K562 (cell line): Measurements from ENCODE around the gene TFRC. TPM values are rescaled to one million over a fixed set of nuclear protein-coding genes. Genes with fewer than 3 reads are reported as not detected.

Source experiments
- DACH1 ChIP-seq: fragments of 450-650 bp; IDR thresholded peaks from 2 replicates; pipeline ENCODE4 v1.6.1; 2018; ENCODE audit not compliant: partially characterized antibody
- FOXA1 ChIP-seq: fragments of 450-650 bp; IDR thresholded peaks from 2 replicates; pipeline ENCODE4 v1.6.1; 2016; ENCODE audit warnings: mild to moderate bottlenecking, borderline replicate concordance
- JUN ChIP-seq, 2 experiments: sonication (generic) in 1 of 2; formaldehyde crosslinking in 1 of 2; IDR thresholded peaks; 2 replicates each; pipeline versions ENCODE4 v1.6.1 to v1.8.0; 2012 to 2022; ENCODE audit warnings: borderline replicate concordance in 2 of 2, mild to moderate bottlenecking in 2 of 2, improper control_type of control experiment in 1 of 2, low read depth in 1 of 2, low read length in 1 of 2, missing genetic modification reagents in 1 of 2
- KDM1A ChIP-seq, 2 experiments: fragments of 450-650 bp; IDR thresholded peaks; 2 replicates each; pipeline ENCODE4 v1.6.1; 2016; ENCODE audit warnings: mild to moderate bottlenecking in 2 of 2
- MEF2D ChIP-seq: conservative IDR thresholded peaks from 2 replicates; pipeline ENCODE4 v1.6.1; 2016; ENCODE audit warnings: low read depth, missing genetic modification characterization, missing compliant biosample characterization
- MEIS2 ChIP-seq: fragments of 450-650 bp; IDR thresholded peaks from 2 replicates; pipeline ENCODE4 v1.6.1; 2014; ENCODE audit warnings: mild to moderate bottlenecking; ENCODE audit not compliant: partially characterized antibody
- RBM39 ChIP-seq: fragments of 200-400 bp; formaldehyde crosslinking; optimal IDR thresholded peaks from 2 replicates; pipeline ENCODE3; 2018; ENCODE audit warnings: low read depth, low read length
- SIN3A ChIP-seq, 2 experiments: fragments of 150-350 bp in 1 of 2; IDR thresholded peaks; 2 replicates each; pipeline ENCODE4 v1.6.1; 2011 to 2016; ENCODE audit warnings: borderline replicate concordance in 2 of 2, low read depth in 2 of 2, low read length in 2 of 2, mild to moderate bottlenecking in 2 of 2, moderate library complexity in 2 of 2; ENCODE audit not compliant: control insufficient read depth in 1 of 2
- SMAD1 ChIP-seq: fragments of 150-350 bp; IDR thresholded peaks from 2 replicates; pipeline ENCODE4 v1.6.1; 2014; ENCODE audit warnings: low read length, low read depth; ENCODE audit not compliant: partially characterized antibody
- SMARCC2 ChIP-seq: fragments of 450-650 bp; IDR thresholded peaks from 2 replicates; pipeline ENCODE4 v1.6.1; 2017; ENCODE audit warnings: antibody characterized with exemption, moderate library complexity, mild to moderate bottlenecking, low read depth
- SREBF1 ChIP-seq: fragments of 150-350 bp; IDR thresholded peaks from 2 replicates; pipeline ENCODE4 v1.6.1; 2014; ENCODE audit warnings: antibody characterized with exemption, low read depth, low read length, borderline replicate concordance
- SRSF1 ChIP-seq: fragments of 200-400 bp; formaldehyde crosslinking; IDR thresholded peaks from 2 replicates; pipeline ENCODE4 v1.6.1; 2017; ENCODE audit warnings: mild to moderate bottlenecking, low read depth, low read length, moderate library complexity
- SUPT5H ChIP-seq: fragments of 450-650 bp; IDR thresholded peaks from 2 replicates; pipeline ENCODE4 v1.6.1; 2016
- TBP ChIP-seq: optimal IDR thresholded peaks from 2 replicates; pipeline ENCODE3; 2011; ENCODE audit warnings: low read depth, low read length, improper control_type of control experiment
- ZC3H11A ChIP-seq: IDR thresholded peaks from 2 replicates; pipeline ENCODE4 v1.6.1; 2012; ENCODE audit warnings: low read depth, low read length, improper control_type of control experiment
- ZNF23 ChIP-seq: fragments of 250-450 bp; sonication (Bioruptor Pico); IDR thresholded peaks from 2 replicates; pipeline ENCODE4 v1.4.0; 2020; ENCODE audit warnings: mild to moderate bottlenecking
- ZNF311 ChIP-seq: fragments of 250-450 bp; sonication (Bioruptor Pico); IDR thresholded peaks from 2 replicates; pipeline ENCODE4 v1.4.0; 2020; ENCODE audit warnings: mild to moderate bottlenecking, moderate library complexity
- ZNF354B ChIP-seq: fragments of 250-450 bp; sonication (Bioruptor Pico); IDR thresholded peaks from 2 replicates; pipeline ENCODE4 v1.4.0; 2020
- ZNF583 ChIP-seq: fragments of 250-450 bp; sonication (Bioruptor Pico); IDR thresholded peaks from 2 replicates; pipeline ENCODE4 v1.4.0; 2020
- ZNF79 ChIP-seq: fragments of 250-450 bp; sonication (Bioruptor Pico); IDR thresholded peaks from 2 replicates; pipeline ENCODE4 v1.4.0; 2020; ENCODE audit warnings: low read depth, mild to moderate bottlenecking, moderate library complexity
- polyA plus RNA-seq, 8 experiments: library from polyadenylated mRNA; depleted of rRNA in 4 of 8; stranded (reverse) in 5 of 8; unstranded in 3 of 8; fragments of >200 nt; fragmentation: Nextera tagmentation in 2 of 8; fragmentation: Illumina TruSeq in 1 of 8; extraction: Ambion mirVana in 2 of 8; extraction: Trizol in 1 of 8; gene quantifications; 2 replicates each; pipeline versions ENCODE4 v1.2.1 to v1.2.3, GENCODE V29; 2011 to 2014; ENCODE audit warnings: inconsistent platforms in 1 of 8, missing spikeins in 1 of 8
- total RNA-seq, 7 experiments: library from RNA; depleted of rRNA in 6 of 7; stranded (reverse); fragments of >200 nt in 6 of 7; fragmentation: Illumina TruSeq in 2 of 7; extraction: Trizol in 2 of 7; gene quantifications; 2 replicates each; pipeline versions ENCODE4 v1.2.1 to v1.2.3, GENCODE V29; 2011 to 2021; ENCODE audit warnings: low replicate concordance in 1 of 7
- TF ChIP-seq, protein P1 (sequence below), 3 experiments: fragments of 200-800 bp in 1 of 3; sonication (Bioruptor generic) in 1 of 3; sonication (generic) in 1 of 3; formaldehyde crosslinking in 1 of 3; IDR thresholded peaks; 2 replicates each; pipeline versions ENCODE4 v1.6.1 to v1.8.0; 2016 to 2022; ENCODE audit warnings: mild to moderate bottlenecking in 2 of 3, missing compliant biosample characterization in 2 of 3, missing genetic modification characterization in 2 of 3, missing genetic modification reagents in 1 of 3
- TF ChIP-seq, protein P2 (sequence below): sonication (generic); formaldehyde crosslinking; IDR thresholded peaks from 2 replicates; pipeline ENCODE4 v1.9.0; 2022; ENCODE audit warnings: mild to moderate bottlenecking, missing genetic modification reagents
- TF ChIP-seq, protein P3 (sequence below): sonication (generic); formaldehyde crosslinking; IDR thresholded peaks from 2 replicates; pipeline ENCODE4 v1.8.1; 2023; ENCODE audit warnings: mild to moderate bottlenecking, missing genetic modification reagents, moderate library complexity
- TF ChIP-seq, protein P4 (sequence below): fragments of 250-450 bp; sonication (Bioruptor Pico); IDR thresholded peaks from 2 replicates; pipeline ENCODE4 v1.5.0; 2021

Gene TFRC
- total and polyA plus RNA-seq, 9 of the 15 experiments (the other 6 are each of a cell fraction or from before 2014, with no cell fraction given): 149 to 679 (median 332) TPM

DNA sequence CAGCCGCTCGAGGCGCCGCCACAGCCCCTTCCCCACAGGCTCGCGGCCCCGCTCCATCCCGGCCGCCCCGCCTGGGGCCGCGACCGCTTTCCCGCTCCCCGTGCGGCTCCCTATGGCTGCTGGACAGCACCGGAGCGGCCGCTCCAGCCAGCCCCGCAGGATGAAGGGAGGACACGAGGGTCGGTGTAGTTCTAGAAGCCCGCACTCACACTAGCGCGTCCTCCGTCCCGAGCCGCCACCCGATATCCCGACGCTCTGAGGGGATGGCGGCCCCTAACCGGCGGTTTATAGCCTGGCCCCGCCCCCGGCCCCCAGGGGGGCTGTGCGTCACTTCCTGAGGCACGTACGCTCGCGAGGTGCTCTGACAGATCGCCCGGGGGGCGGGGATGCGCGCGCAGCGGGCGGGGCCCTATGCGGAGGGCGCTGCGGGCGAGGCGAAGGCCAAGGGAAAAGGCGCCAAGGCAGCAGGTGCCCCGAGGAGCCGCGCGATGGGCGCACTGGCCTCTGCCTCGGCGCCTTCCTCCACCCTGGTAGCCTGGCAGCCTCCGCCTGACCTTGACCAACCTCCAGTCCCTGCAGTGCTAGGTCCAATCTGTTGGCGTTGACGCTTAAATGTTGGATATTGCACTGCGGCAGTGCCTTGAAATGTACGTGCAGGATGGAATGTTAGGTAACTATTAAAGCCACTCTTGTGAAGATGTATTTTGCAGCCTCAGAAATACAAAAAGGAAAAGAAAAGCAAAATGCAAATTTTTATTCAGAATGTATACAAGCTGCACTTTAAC, at the start of gene TFRC (continued):
- TF ChIP-seq SMAD1 (peak; percentile 96), ZNF583 (CRISPR knock-in tag) (no peak), SUPT5H (peak; percentile 100), MEF2D (tag) (no peak), ZNF354B (CRISPR knock-in tag) (no peak), SREBF1 (no peak), SIN3A (IDR thresholded peaks at IDR 0.05; ENCODE audit: borderline replicate concordance in 2 of 2, control insufficient read depth in 1 of 2, low read depth in 2 of 2, low read length in 2 of 2) (peak; percentile 87 to 96), MEIS2 (peak; percentile 78), ZNF23 (CRISPR knock-in tag) (no peak), FOXA1 (no peak), JUN (IDR thresholded peaks at IDR 0.05; ENCODE audit: borderline replicate concordance, low read depth, low read length) (0 out of 2 replicates have a peak, but pooled peaks have one; percentile 38), JUN (CRISPR knock-in tag; IDR thresholded peaks at IDR 0.05; ENCODE audit: borderline replicate concordance) (no peak), TBP (peak; percentile 99), SRSF1 (peak; percentile 97), SMARCC2 (no peak), DACH1 (no peak), ZNF311 (CRISPR knock-in tag) (no peak), ZNF79 (no peak), ZC3H11A (no peak), RBM39 (peak; percentile 41), KDM1A (IDR thresholded peaks at IDR 0.05) (no peak)
- TF ChIP-seq, protein P1, sequence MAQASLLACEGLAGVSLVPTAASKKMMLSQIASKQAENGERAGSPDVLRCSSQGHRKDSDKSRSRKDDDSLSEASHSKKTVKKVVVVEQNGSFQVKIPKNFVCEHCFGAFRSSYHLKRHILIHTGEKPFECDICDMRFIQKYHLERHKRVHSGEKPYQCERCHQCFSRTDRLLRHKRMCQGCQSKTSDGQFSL (CRISPR knock-in tag; IDR thresholded peaks at IDR 0.05): peak; percentile 24; the same call in 1 of the 2 replicates
- TF ChIP-seq, protein P1 (tag; IDR thresholded peaks at IDR 0.05): no peak
- TF ChIP-seq, protein P2, sequence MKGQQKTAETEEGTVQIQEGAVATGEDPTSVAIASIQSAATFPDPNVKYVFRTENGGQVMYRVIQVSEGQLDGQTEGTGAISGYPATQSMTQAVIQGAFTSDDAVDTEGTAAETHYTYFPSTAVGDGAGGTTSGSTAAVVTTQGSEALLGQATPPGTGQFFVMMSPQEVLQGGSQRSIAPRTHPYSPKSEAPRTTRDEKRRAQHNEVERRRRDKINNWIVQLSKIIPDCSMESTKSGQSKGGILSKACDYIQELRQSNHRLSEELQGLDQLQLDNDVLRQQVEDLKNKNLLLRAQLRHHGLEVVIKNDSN: no peak
- TF ChIP-seq, protein P3, sequence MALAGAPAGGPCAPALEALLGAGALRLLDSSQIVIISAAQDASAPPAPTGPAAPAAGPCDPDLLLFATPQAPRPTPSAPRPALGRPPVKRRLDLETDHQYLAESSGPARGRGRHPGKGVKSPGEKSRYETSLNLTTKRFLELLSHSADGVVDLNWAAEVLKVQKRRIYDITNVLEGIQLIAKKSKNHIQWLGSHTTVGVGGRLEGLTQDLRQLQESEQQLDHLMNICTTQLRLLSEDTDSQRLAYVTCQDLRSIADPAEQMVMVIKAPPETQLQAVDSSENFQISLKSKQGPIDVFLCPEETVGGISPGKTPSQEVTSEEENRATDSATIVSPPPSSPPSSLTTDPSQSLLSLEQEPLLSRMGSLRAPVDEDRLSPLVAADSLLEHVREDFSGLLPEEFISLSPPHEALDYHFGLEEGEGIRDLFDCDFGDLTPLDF (CRISPR knock-in tag): peak; percentile 88
- TF ChIP-seq, protein P4, sequence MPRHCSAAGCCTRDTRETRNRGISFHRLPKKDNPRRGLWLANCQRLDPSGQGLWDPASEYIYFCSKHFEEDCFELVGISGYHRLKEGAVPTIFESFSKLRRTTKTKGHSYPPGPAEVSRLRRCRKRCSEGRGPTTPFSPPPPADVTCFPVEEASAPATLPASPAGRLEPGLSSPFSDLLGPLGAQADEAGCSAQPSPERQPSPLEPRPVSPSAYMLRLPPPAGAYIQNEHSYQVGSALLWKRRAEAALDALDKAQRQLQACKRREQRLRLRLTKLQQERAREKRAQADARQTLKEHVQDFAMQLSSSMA: peak; percentile 74; the same call in 1 of the 2 replicates
